ENCODE data around the gene IL17RD. TPM values are rescaled to one million over a fixed set of nuclear protein-coding genes. Genes with fewer than 3 reads are reported as not detected.

Gene IL17RD
- total and polyA plus RNA-seq, 2 experiments from 2014 or later = 10.7 to 104 TPM

DNA sequence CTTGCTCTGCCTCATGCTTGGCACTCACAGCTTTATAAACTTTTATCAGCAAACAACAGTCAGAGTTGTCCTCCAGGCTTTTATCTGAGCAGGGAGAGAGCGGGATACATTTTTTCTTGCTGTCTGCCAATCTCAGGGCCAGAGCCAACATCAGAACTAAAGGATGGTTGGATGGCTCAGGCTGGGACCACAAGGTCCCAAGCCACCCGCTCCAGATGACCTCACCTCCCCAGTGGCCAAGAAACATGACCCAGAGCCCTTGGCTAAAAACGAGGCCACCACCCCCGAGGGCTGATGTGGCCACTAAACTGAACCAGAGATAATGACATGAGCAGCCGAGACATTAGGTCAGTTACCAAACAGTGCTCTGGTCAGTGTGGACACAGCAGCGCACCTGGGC, 123.5 kb downstream of the IL17RD start:
- Histone ChIP-seq H4K20me1 (replicated peaks; ENCODE audit: insufficient read depth) (no peaks in the 10 kb centered on the region), H3K9me2 (ENCODE audit: insufficient read depth) (peaks cover 18% of the 10 kb centered on the region; the same call in 1 of the 2 replicates), H3K4me2 (no peak overlapping the region), H3K4me3 (no peak overlapping the region), H3F3A (replicated peaks; ENCODE audit: low read depth) (no peaks in the 10 kb centered on the region), H3K27ac (ENCODE audit: low read depth) (no peak overlapping the region), H3K27me3 (ENCODE audit: insufficient read depth) (no peaks in the 10 kb centered on the region), H3K4me1 (ENCODE audit: insufficient read depth) (no peaks in the 10 kb centered on the region), H2AFZ (no peak overlapping the region), H3K79me2 (replicated peaks; ENCODE audit: insufficient read depth) (no peaks in the 10 kb centered on the region), H3K36me3 (ENCODE audit: insufficient read depth) (no peaks in the 10 kb centered on the region)
- no peak for ATAC-seq
- Mint-ChIP-seq H3K27me3 (ENCODE audit: insufficient read depth, low read depth, poor library complexity) (no peaks in the 10 kb centered on the region), H3K4me3 (no peak overlapping the region), H3K27ac (no peak overlapping the region), H3K36me3 (ENCODE audit: low read depth) (no peaks in the 10 kb centered on the region), H3K4me1 (peaks cover 12% of the 10 kb centered on the region; the same call in 2 of the 3 replicates), H3K9me3 (no peaks in the 10 kb centered on the region)
- TF ChIP-seq, protein P1, sequence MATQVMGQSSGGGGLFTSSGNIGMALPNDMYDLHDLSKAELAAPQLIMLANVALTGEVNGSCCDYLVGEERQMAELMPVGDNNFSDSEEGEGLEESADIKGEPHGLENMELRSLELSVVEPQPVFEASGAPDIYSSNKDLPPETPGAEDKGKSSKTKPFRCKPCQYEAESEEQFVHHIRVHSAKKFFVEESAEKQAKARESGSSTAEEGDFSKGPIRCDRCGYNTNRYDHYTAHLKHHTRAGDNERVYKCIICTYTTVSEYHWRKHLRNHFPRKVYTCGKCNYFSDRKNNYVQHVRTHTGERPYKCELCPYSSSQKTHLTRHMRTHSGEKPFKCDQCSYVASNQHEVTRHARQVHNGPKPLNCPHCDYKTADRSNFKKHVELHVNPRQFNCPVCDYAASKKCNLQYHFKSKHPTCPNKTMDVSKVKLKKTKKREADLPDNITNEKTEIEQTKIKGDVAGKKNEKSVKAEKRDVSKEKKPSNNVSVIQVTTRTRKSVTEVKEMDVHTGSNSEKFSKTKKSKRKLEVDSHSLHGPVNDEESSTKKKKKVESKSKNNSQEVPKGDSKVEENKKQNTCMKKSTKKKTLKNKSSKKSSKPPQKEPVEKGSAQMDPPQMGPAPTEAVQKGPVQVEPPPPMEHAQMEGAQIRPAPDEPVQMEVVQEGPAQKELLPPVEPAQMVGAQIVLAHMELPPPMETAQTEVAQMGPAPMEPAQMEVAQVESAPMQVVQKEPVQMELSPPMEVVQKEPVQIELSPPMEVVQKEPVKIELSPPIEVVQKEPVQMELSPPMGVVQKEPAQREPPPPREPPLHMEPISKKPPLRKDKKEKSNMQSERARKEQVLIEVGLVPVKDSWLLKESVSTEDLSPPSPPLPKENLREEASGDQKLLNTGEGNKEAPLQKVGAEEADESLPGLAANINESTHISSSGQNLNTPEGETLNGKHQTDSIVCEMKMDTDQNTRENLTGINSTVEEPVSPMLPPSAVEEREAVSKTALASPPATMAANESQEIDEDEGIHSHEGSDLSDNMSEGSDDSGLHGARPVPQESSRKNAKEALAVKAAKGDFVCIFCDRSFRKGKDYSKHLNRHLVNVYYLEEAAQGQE (IDR thresholded peaks at IDR 0.05; ENCODE audit: unreplicated experiment) = no peak
- TF ChIP-seq, protein P2, sequence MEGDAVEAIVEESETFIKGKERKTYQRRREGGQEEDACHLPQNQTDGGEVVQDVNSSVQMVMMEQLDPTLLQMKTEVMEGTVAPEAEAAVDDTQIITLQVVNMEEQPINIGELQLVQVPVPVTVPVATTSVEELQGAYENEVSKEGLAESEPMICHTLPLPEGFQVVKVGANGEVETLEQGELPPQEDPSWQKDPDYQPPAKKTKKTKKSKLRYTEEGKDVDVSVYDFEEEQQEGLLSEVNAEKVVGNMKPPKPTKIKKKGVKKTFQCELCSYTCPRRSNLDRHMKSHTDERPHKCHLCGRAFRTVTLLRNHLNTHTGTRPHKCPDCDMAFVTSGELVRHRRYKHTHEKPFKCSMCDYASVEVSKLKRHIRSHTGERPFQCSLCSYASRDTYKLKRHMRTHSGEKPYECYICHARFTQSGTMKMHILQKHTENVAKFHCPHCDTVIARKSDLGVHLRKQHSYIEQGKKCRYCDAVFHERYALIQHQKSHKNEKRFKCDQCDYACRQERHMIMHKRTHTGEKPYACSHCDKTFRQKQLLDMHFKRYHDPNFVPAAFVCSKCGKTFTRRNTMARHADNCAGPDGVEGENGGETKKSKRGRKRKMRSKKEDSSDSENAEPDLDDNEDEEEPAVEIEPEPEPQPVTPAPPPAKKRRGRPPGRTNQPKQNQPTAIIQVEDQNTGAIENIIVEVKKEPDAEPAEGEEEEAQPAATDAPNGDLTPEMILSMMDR (conservative IDR thresholded peaks at IDR 0.05; ENCODE audit: low read depth in 2 of 2) = no peak
- DNase-seq (ENCODE audit: low spot score) = no peak

Other genes with a start within 250 kb of the IL17RD start
- gene SPATA12, start 104.7 kb downstream of the IL17RD start, total RNA-seq (2014; rRNA removed; shearing (Covaris generic)) = 0.10 TPM in 1 of 2 replicates, not detected in the other
- gene SPATA12, start 104.7 kb downstream of the IL17RD start, polyA plus RNA-seq (2016; fragmentation: Nextera tagmentation; extraction: Ambion mirVana) = 0.65 and 0.70 TPM in 2 replicates
- gene HESX1, start 34.6 kb upstream of the IL17RD start, total RNA-seq (2014; rRNA removed; shearing (Covaris generic)) = 11.9 and 21.1 TPM in 2 replicates
- gene HESX1, start 34.6 kb upstream of the IL17RD start, polyA plus RNA-seq (2016; fragmentation: Nextera tagmentation; extraction: Ambion mirVana) = 55.6 and 56.7 TPM in 2 replicates
- 49.0 and 49.2 TPM in 2 replicates for gene APPL1, start 62.4 kb upstream of the IL17RD start, total RNA-seq (2014; rRNA removed; shearing (Covaris generic))
- 110 and 125 TPM in 2 replicates for gene APPL1, start 62.4 kb upstream of the IL17RD start, polyA plus RNA-seq (2016; fragmentation: Nextera tagmentation; extraction: Ambion mirVana)
- 0.08 TPM in 1 of 2 replicates, not detected in the other for gene ASB14, start 127.3 kb upstream of the IL17RD start, total RNA-seq (2014; rRNA removed; shearing (Covaris generic))
- gene ASB14, start 127.3 kb upstream of the IL17RD start, polyA plus RNA-seq (2016; fragmentation: Nextera tagmentation; extraction: Ambion mirVana) = 0.38 and 0.87 TPM in 2 replicates